H1 (cell line): ENCODE data around the gene MAP2K7. TPM values are rescaled to one million over a fixed set of nuclear protein-coding genes. Genes with fewer than 3 reads are reported as not detected.

Experiments
- CTCF ChIA-PET: fragments of 300-600 bp; sonication (Branson Sonifier 250); formaldehyde crosslinking; loops from one replicate; lab custom pipeline; 2021; ENCODE audit not compliant: partially characterized antibody; lab: Charles Lee
- POLR2A ChIA-PET: fragments of 300-600 bp; sonication (Branson Sonifier 250); formaldehyde crosslinking; loops from one replicate; lab custom pipeline; 2021; ENCODE audit warnings: inconsistent platforms; ENCODE audit not compliant: partially characterized antibody; lab: Charles Lee
- DNase-seq, 2 experiments: peaks; one replicate each; pipeline versions ENCODE4 v3.0.0 to v3.0.0-alpha.2; 2010 to 2022; ENCODE audit warnings: low spot score in 2 of 2, low read depth in 1 of 2, mixed read lengths in 1 of 2
- FAIRE-seq: peaks from 2 replicates; lab custom pipeline; 2011; peaks lifted over from hg19 to GRCh38; lab: Jason Lieb, UNC
- H2AFZ ChIP-seq: 2 replicates; pipeline ENCODE4 v1.8.1; 2012; ENCODE audit warnings: low read length, inconsistent platforms
- H2AK5ac ChIP-seq: 2 replicates; pipeline ENCODE4 v1.6.1; 2013; ENCODE audit warnings: low read depth, low read length
- H2BK120ac ChIP-seq: replicated peaks from 2 replicates; pipeline ENCODE3; 2013; ENCODE audit warnings: low read depth, low read length, inconsistent platforms
- H2BK12ac ChIP-seq: 2 replicates; pipeline ENCODE4 v1.6.1; 2013; ENCODE audit warnings: low read depth, low read length
- H2BK15ac ChIP-seq: 2 replicates; pipeline ENCODE4 v1.6.1; 2013; ENCODE audit warnings: low read length
- H2BK20ac ChIP-seq: 2 replicates; pipeline ENCODE4 v1.6.1; 2013; ENCODE audit warnings: low read length
- H2BK5ac ChIP-seq: 2 replicates; pipeline ENCODE4 v1.6.1; 2013; ENCODE audit warnings: low read depth, low read length
- H3K14ac ChIP-seq: 2 replicates; pipeline ENCODE4 v1.6.1; 2013; ENCODE audit warnings: inconsistent platforms; ENCODE audit not compliant: insufficient read length
- H3K18ac ChIP-seq: 2 replicates; pipeline ENCODE4 v1.6.1; 2013; ENCODE audit warnings: low read length; ENCODE audit errors: extremely low read depth
- H3K23ac ChIP-seq: 2 replicates; pipeline ENCODE4 v1.6.1; 2013; ENCODE audit warnings: inconsistent platforms; ENCODE audit not compliant: insufficient read length
- H3K23me2 ChIP-seq: 2 replicates; pipeline ENCODE4 v1.6.1; 2013; ENCODE audit warnings: low read depth, low read length
- H3K27ac ChIP-seq: 2 replicates; pipeline ENCODE4 v1.6.1; 2011; ENCODE audit warnings: low read depth, low read length, inconsistent platforms
- H3K27me3 ChIP-seq, 4 experiments: replicated peaks in 1 of 4; 1 replicate in 1 of 4; 2 replicates in 3 of 4; pipeline versions ENCODE4 v1.6.1 to v1.8.1; 2011 to 2013; ENCODE audit warnings: low read length in 3 of 4, mild to moderate bottlenecking in 3 of 4, inconsistent platforms in 2 of 4, mixed read lengths in 2 of 4, moderate library complexity in 1 of 4; ENCODE audit not compliant: control insufficient read depth in 3 of 4, insufficient read depth in 3 of 4; ENCODE audit errors: extremely low read depth in 1 of 4
- H3K36me3 ChIP-seq, 4 experiments: 2 replicates each; pipeline versions ENCODE4 v1.6.1 to v1.8.1; 2011 to 2013; ENCODE audit warnings: mild to moderate bottlenecking in 4 of 4, low read length in 3 of 4, moderate library complexity in 2 of 4, control low read depth in 1 of 4, inconsistent platforms in 1 of 4; ENCODE audit not compliant: insufficient read depth in 4 of 4, control insufficient read depth in 2 of 4
- H3K4ac ChIP-seq: replicated peaks from 2 replicates; pipeline ENCODE3; 2013; ENCODE audit warnings: low read length, low read depth, mixed read lengths, inconsistent platforms; ENCODE audit not compliant: insufficient read length
- H3K4me1 ChIP-seq, 4 experiments: replicated peaks in 1 of 4; 1 replicate in 1 of 4; 2 replicates in 3 of 4; pipeline versions ENCODE4 v1.6.1 to v1.8.1; 2011 to 2013; ENCODE audit warnings: low read length in 3 of 4, inconsistent platforms in 2 of 4, mixed read lengths in 1 of 4; ENCODE audit not compliant: insufficient read depth in 4 of 4, control insufficient read depth in 3 of 4
- H3K4me2 ChIP-seq, 2 experiments: 2 replicates each; pipeline versions ENCODE4 v1.6.1 to v1.8.1; 2011 to 2013; ENCODE audit warnings: low read depth in 2 of 2, low read length in 2 of 2, control low read depth in 1 of 2, inconsistent platforms in 1 of 2, mild to moderate bottlenecking in 1 of 2; ENCODE audit not compliant: insufficient read depth in 1 of 2
- H3K4me3 ChIP-seq, 4 experiments: fragments of 200-600, 300-600 bp in 1 of 4; sonication (generic), shearing (Covaris generic), sonication (Bioruptor Twin) in 1 of 4; 2 replicates each; pipeline versions ENCODE4 v1.5.1 to v1.8.1; 2011 to 2016; ENCODE audit warnings: low read length in 4 of 4, low read depth in 3 of 4, control low read depth in 2 of 4, inconsistent platforms in 2 of 4, mild to moderate bottlenecking in 2 of 4, mixed read lengths in 1 of 4, moderate library complexity in 1 of 4; ENCODE audit not compliant: insufficient read depth in 2 of 4; ENCODE audit errors: extremely low read depth in 1 of 4
- H3K56ac ChIP-seq: replicated peaks from 2 replicates; pipeline ENCODE3; 2013; ENCODE audit warnings: low read depth, mild to moderate bottlenecking, mixed read lengths, low read length, inconsistent platforms; ENCODE audit not compliant: insufficient read length
- H3K79me1 ChIP-seq: 2 replicates; pipeline ENCODE4 v1.6.1; 2013; ENCODE audit warnings: low read depth, low read length, control low read depth
- H3K79me2 ChIP-seq, 2 experiments: 2 replicates each; pipeline versions ENCODE4 v1.6.1 to v1.8.1; 2012 to 2013; ENCODE audit warnings: low read length in 2 of 2, mild to moderate bottlenecking in 2 of 2, inconsistent platforms in 1 of 2; ENCODE audit not compliant: insufficient read depth in 2 of 2, control insufficient read depth in 1 of 2
- H3K9ac ChIP-seq, 4 experiments: replicated peaks in 1 of 4; 1 replicate in 1 of 4; 2 replicates in 3 of 4; pipeline versions ENCODE4 v1.6.1 to v1.8.1; 2011 to 2013; ENCODE audit warnings: low read depth in 3 of 4, low read length in 3 of 4, control low read depth in 2 of 4, mild to moderate bottlenecking in 2 of 4, moderate library complexity in 2 of 4, inconsistent platforms in 1 of 4; ENCODE audit errors: extremely low read depth in 1 of 4
- H3K9me3 ChIP-seq, 2 experiments: 2 replicates each; pipeline versions ENCODE4 v1.6.1 to v1.8.1; 2012 to 2013; ENCODE audit warnings: mild to moderate bottlenecking in 2 of 2, moderate library complexity in 2 of 2, control low read depth in 1 of 2, inconsistent platforms in 1 of 2, low read depth in 1 of 2, low read length in 1 of 2, mixed read lengths in 1 of 2; ENCODE audit not compliant: insufficient read depth in 2 of 2
- H4K20me1 ChIP-seq, 2 experiments: replicated peaks in 1 of 2; 2 replicates each; pipeline versions ENCODE3 to v1.8.1; 2011 to 2013; ENCODE audit warnings: inconsistent platforms in 2 of 2, low read length in 2 of 2, mild to moderate bottlenecking in 1 of 2; ENCODE audit not compliant: insufficient read depth in 2 of 2, control insufficient read depth in 1 of 2
- H4K5ac ChIP-seq: 2 replicates; pipeline ENCODE4 v1.6.1; 2013; ENCODE audit warnings: low read length, low read depth, mixed read lengths, inconsistent platforms; ENCODE audit not compliant: insufficient read length
- H4K8ac ChIP-seq: 2 replicates; pipeline ENCODE4 v1.8.0; 2013; ENCODE audit warnings: mild to moderate bottlenecking, moderate library complexity, low read length, inconsistent platforms; ENCODE audit not compliant: insufficient read depth; ENCODE audit errors: extremely low read depth
- H4K91ac ChIP-seq: replicated peaks from 2 replicates; pipeline ENCODE3; 2013; ENCODE audit warnings: low read length, mixed read lengths, inconsistent platforms; ENCODE audit not compliant: insufficient read length
- CHD1 ChIP-seq: IDR thresholded peaks from 2 replicates; pipeline ENCODE4 v1.6.1; 2012; ENCODE audit warnings: low read depth, low read length, improper control_type of control experiment
- RBBP5 ChIP-seq: IDR thresholded peaks from 2 replicates; pipeline ENCODE4 v1.7.1; 2012; ENCODE audit warnings: low read depth, mild to moderate bottlenecking, inconsistent platforms, low read length, moderate library complexity, borderline replicate concordance
- RNF2 ChIP-seq: fragments of 200-900, 300-1000 bp; sonication (generic); IDR thresholded peaks from 2 replicates; pipeline ENCODE4 v1.7.1; 2016; ENCODE audit warnings: borderline replicate concordance, low read depth, mild to moderate bottlenecking, antibody characterized with exemption, low read length; ENCODE audit not compliant: poor library complexity, severe bottlenecking; ENCODE audit errors: missing control alignments
- TEAD4 ChIP-seq: IDR thresholded peaks from 2 replicates; pipeline ENCODE4 v1.6.1; 2012; ENCODE audit warnings: low read depth, low read length, inconsistent platforms, mixed read lengths
- WGBS, 2 experiments: shearing (Covaris generic) in 1 of 2; methylation state at CpG; one replicate each; pipeline versions ENCODE4 v1.1.6 to v1.1.7; 2013 to 2015; ENCODE audit warnings: low lambda C conversion rate in 2 of 2, mixed read lengths in 2 of 2, inconsistent platforms in 1 of 2, low coverage in 1 of 2, missing lambda C conversion rate in 1 of 2; ENCODE audit not compliant: insufficient replicate concordance in 2 of 2, insufficient coverage in 1 of 2, insufficient read length in 1 of 2; ENCODE audit errors: extremely low coverage in 1 of 2, missing lambda C conversion rate in 1 of 2; 5-methylcytosine and 5-hydroxymethylcytosine counted together
- polyA plus RNA-seq, 7 experiments: library from polyadenylated mRNA; depleted of rRNA in 3 of 7; stranded (reverse) in 5 of 7; unstranded in 2 of 7; fragments of >200 nt in 5 of 7; fragments of 200-250 nt in 2 of 7; gene quantifications; 1 replicate in 5 of 7; 2 replicates in 1 of 7; 4 replicates in 1 of 7; pipeline versions ENCODE4 v1.2.1 to v1.2.3, GENCODE V29; 2011 to 2013; ENCODE audit warnings: missing spikeins in 2 of 7, mixed read lengths in 2 of 7
- total RNA-seq: library from RNA; stranded (reverse); fragmentation: NEBNext Ultra II Directional; extraction: Animal tissue kit (Norgen Biotek cat#: 25700); gene quantifications from 2 replicates; pipeline ENCODE4 v1.2.1, GENCODE V29; 2021
- TF ChIP-seq, protein P1 (sequence below), 3 experiments: IDR thresholded peaks; 1 replicate in 2 of 3; 2 replicates in 1 of 3; pipeline versions ENCODE4 v1.5.1 to v1.6.1; 2011; ENCODE audit warnings: low read length in 3 of 3, mild to moderate bottlenecking in 3 of 3, inconsistent platforms in 2 of 3, low read depth in 1 of 3, moderate library complexity in 1 of 3; ENCODE audit not compliant: insufficient read depth in 1 of 3; ENCODE audit errors: control extremely low read depth in 1 of 3
- TF ChIP-seq, protein P2 (sequence below): IDR thresholded peaks from 2 replicates; pipeline ENCODE4 v1.6.1; 2011; ENCODE audit warnings: low read depth, mild to moderate bottlenecking, low read length; ENCODE audit not compliant: insufficient read depth

Gene MAP2K7
- total and polyA plus RNA-seq, 2 of the 8 experiments (the other 6 are each of a cell fraction or from before 2014, with no cell fraction given), result 8.9 to 38.3 TPM

DNA sequence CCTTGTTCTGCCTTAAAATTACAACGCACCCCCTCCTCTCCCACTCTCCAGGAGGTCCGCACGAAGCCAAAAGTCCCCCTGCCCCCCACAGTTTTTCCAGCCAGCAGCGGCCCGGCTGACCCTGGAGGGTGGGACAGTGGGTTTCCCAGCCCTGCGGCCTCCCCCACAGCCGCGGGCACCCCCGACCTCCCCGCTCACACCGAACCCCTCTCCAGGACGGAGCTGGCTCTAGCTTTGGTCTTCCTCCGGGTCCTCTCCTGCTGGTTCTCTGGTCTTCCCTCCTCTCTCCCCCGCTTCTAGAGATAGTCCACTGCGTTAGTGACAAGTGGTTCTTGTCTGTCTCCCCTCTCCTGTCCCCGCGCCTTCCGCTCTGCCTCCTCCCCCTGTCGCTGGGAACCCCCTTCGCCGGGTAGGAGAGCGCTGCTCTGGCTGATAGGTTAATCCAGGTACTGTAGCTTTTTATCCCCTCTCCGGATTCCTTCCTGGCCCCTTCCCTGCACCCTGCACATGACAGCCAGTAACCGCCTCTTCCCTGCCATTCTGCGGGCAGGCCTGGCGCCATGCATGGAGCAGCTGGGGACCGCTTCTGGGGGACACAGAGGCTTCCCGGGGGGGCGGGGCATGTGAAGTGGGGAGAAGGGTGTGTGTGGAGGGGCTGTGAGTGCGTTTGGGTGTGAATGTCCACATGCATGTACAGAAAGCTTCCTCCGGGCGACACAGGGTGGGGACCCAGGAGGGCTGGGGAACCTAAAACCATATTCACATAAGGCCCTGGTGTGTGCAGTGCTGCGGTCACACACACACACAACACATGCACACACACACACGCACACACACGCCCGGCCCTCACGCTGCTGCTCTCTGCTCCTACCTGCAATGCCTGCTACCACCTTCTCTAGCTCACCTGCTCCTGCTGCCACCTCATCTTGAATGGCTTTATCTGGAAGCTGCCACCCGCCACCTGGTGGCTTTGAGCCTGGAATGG, 46.7 kb upstream of the MAP2K7 start:
- no peak overlapping the region for H2AFZ ChIP-seq
- no peak overlapping the region for H3K56ac ChIP-seq
- FAIRE-seq (no peak), DNase-seq (no peak)
- ChIA-PET CTCF (interaction anchor here (0.8 to 11.2 kb wide), 20 partner anchors 8 to 502 kb away, joined by 3 to 112 read pairs (median 4); partner anchors contain the start of genes SNAPC2, TGFBR3L and TIMM44), POLR2A (interaction anchor here (0.5 to 3.1 kb wide), 15 partner anchors 10 to 290 kb away, joined by 3 to 18 read pairs (median 4); partner anchors contain the start of genes MAP2K7, SNAPC2, TIMM44 and TRAPPC5)
- 84% methylated on average over 31 of the region's 38 CpGs; no CpG with 5 or more reads in 1 of the 2 experiments for WGBS, 2 experiments
- no peak overlapping the region for H4K5ac ChIP-seq
- peaks cover 4 to 24% (median 17%) of the 10 kb centered on the region in 4 experiments; a peak in 6 of 7 replicates for H3K4me1 ChIP-seq
- peaks cover 0 to 4% of the 10 kb centered on the region in 2 experiments for H4K20me1 ChIP-seq
- peaks cover 8% of the 10 kb centered on the region; the same call in 1 of the 2 replicates for H3K23me2 ChIP-seq
- no peak overlapping the region for H3K27ac ChIP-seq
- 0 out of 4 replicates have a peak overlapping the region, but pooled peaks of 1 of the 2 experiments have one; percentile 43 for H3K4me2 ChIP-seq
- H2BK5ac ChIP-seq, result no peak overlapping the region
- 0 out of 2 replicates have a peak overlapping the region, but pooled peaks have one; percentile 40 for H2BK15ac ChIP-seq
- H2BK120ac ChIP-seq, result no peak overlapping the region
- H3K23ac ChIP-seq, result no peak overlapping the region
- no peaks in the 10 kb centered on the region for H3K36me3 ChIP-seq
- H3K4ac ChIP-seq, result no peak overlapping the region
- no peak overlapping the region for H3K9ac ChIP-seq
- no peaks in the 10 kb centered on the region for H3K9me3 ChIP-seq
- H3K79me2 ChIP-seq, result no peaks in the 10 kb centered on the region
- no peak overlapping the region for H2AK5ac ChIP-seq
- no peak overlapping the region for H2BK20ac ChIP-seq
- H3K18ac ChIP-seq, result no peak overlapping the region
- H3K14ac ChIP-seq, result no peak overlapping the region
- H4K8ac ChIP-seq, result peak overlapping the region; percentile 60; the same call in 1 of the 2 replicates
- peak overlapping the region; percentile 68; the same call in 1 of the 2 replicates for H2BK12ac ChIP-seq
- H3K4me3 ChIP-seq, result no peak overlapping the region
- H3K27me3 ChIP-seq, result peaks cover 0 to 14% (median 10%) of the 10 kb centered on the region in 4 experiments; a peak in 5 of 7 replicates
- H3K79me1 ChIP-seq, result no peaks in the 10 kb centered on the region
- H4K91ac ChIP-seq, result peak overlapping the region; percentile 73
- TF ChIP-seq TEAD4, result no peak
- TF ChIP-seq, protein P1, sequence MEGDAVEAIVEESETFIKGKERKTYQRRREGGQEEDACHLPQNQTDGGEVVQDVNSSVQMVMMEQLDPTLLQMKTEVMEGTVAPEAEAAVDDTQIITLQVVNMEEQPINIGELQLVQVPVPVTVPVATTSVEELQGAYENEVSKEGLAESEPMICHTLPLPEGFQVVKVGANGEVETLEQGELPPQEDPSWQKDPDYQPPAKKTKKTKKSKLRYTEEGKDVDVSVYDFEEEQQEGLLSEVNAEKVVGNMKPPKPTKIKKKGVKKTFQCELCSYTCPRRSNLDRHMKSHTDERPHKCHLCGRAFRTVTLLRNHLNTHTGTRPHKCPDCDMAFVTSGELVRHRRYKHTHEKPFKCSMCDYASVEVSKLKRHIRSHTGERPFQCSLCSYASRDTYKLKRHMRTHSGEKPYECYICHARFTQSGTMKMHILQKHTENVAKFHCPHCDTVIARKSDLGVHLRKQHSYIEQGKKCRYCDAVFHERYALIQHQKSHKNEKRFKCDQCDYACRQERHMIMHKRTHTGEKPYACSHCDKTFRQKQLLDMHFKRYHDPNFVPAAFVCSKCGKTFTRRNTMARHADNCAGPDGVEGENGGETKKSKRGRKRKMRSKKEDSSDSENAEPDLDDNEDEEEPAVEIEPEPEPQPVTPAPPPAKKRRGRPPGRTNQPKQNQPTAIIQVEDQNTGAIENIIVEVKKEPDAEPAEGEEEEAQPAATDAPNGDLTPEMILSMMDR (IDR thresholded peaks at IDR 0.05; ENCODE audit: control extremely low read depth in 1 of 3, insufficient read depth in 1 of 3, low read depth in 1 of 3, low read length in 3 of 3), result no peak
- no peak for TF ChIP-seq RBBP5
- no peak for TF ChIP-seq CHD1
- TF ChIP-seq, protein P2, sequence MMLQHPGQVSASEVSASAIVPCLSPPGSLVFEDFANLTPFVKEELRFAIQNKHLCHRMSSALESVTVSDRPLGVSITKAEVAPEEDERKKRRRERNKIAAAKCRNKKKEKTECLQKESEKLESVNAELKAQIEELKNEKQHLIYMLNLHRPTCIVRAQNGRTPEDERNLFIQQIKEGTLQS, result no peak
- no peak for TF ChIP-seq RNF2
